ENCODE measurements around the gene TPPP3. TPM values are rescaled to one million over a fixed set of nuclear protein-coding genes. Genes with fewer than 3 reads are reported as not detected.

The TPPP3 gene
- total RNA-seq, 4 donors from 2014 or later, result 29.6 to 197 (median 89.7) TPM

GRCh38 chr16:67392301-67393059 lies 818 bp downstream of the TPPP3 start:
- intact Hi-C loops (cut with DNase I; ENCODE audit: low total_unique reads), result no loop called here
- no peak overlapping the region for H3K4me3 ChIP-seq (ENCODE audit: low read depth, poor library complexity, severe bottlenecking)
- TF ChIP-seq, protein P1, sequence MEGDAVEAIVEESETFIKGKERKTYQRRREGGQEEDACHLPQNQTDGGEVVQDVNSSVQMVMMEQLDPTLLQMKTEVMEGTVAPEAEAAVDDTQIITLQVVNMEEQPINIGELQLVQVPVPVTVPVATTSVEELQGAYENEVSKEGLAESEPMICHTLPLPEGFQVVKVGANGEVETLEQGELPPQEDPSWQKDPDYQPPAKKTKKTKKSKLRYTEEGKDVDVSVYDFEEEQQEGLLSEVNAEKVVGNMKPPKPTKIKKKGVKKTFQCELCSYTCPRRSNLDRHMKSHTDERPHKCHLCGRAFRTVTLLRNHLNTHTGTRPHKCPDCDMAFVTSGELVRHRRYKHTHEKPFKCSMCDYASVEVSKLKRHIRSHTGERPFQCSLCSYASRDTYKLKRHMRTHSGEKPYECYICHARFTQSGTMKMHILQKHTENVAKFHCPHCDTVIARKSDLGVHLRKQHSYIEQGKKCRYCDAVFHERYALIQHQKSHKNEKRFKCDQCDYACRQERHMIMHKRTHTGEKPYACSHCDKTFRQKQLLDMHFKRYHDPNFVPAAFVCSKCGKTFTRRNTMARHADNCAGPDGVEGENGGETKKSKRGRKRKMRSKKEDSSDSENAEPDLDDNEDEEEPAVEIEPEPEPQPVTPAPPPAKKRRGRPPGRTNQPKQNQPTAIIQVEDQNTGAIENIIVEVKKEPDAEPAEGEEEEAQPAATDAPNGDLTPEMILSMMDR (IDR thresholded peaks at IDR 0.05), result no peak
- no peak for TF ChIP-seq POLR2A (IDR thresholded peaks at IDR 0.05)
- peak in 1 of 2 donors; percentile 85 for DNase-seq (ENCODE audit: low spot score in 2 of 2)
- 39 to 43% methylated on average over 17 to 18 of the region's 18 CpGs for WGBS, 2 donors

DNA sequence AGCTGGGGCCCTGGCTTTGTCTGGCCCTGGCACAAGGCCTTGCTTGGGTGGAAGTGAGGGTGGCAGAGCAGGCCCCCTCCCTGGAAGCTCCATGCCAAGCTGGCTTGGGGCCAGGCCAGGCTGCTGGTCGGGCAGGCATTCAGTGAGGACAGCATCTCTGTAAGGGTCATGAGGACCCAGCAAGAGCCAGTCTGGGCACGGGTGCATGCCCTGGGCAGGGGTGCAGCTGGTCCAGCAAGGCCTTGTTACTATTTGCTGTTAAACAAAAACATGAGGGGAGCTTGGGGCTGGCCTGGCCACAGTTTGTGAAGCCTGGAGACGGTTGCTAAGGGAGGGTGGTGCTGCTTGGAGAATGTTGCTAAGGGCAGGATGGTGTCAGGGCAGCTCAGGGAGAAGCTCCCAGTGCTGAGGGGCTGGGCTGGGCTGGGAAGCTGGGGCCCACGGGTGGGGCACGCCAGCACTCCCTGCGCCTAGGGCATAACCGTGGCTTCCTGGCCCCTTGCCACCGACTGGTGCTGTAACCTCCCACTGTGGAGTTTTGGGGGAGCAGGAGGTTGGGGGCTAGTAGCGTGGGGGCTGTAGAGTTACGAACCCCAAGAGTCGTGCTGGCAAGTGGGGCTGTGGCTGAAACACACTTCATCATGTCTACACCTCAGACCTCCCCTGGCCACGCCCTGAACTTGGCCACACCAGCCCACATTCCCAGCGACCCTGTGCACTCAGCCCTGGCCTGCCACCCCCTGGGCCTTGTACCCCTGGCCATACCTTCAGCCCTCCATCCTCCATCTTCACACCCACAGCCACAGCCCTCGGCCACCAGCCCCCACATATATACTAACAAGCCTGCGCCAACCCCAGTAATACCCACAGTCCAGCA lies 1.6 kb downstream of the TPPP3 start:
- TF ChIP-seq, protein P1 (IDR thresholded peaks at IDR 0.05), result no peak
- no peak for TF ChIP-seq POLR2A (IDR thresholded peaks at IDR 0.05)
- DNase-seq (ENCODE audit: low spot score in 2 of 2), result peak in 1 of 2 donors; percentile 89
- no peak overlapping the region for H3K4me3 ChIP-seq (ENCODE audit: low read depth, poor library complexity, severe bottlenecking)
- intact Hi-C loops (cut with DNase I; ENCODE audit: low total_unique reads), result no loop called here
- WGBS, 2 donors, result 24 to 33% methylated on average over 15 of the region's 15 CpGs

DNA sequence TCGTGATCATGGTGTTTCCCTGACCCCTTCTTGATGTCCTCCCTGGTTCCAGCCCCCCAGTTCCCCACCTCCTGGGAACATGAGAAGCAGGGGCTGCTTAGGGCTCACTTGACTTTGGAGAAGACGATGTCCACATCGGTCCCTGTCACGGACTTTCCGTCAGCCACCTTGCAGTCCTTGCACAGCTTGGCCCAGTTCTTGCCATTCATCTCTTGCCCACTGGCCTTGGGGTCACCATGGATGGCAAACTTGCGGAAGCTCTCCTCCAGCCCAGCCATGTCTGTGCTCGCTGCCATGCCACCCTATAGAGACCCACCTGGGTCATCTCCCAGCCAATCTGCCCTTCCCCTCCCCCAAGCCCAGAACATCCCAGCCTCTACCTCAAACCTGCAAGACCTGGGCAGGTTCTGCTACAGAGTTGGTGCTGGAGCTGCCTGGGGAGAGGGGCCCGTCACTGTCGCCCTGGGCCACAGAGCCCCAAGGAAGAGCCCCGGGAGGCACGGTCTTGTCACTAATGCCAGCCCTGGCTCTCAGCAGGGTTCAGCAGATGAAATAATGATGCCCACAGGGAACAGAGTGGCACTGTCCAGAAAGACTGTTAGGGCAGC lies 2.4 kb downstream of the TPPP3 start:
- no peak for DNase-seq (ENCODE audit: low spot score in 2 of 2)
- TF ChIP-seq POLR2A (IDR thresholded peaks at IDR 0.05), result no peak
- TF ChIP-seq, protein P1 (IDR thresholded peaks at IDR 0.05), result no peak
- 75 to 95% methylated on average over 7 to 11 of the region's 11 CpGs for WGBS, 2 donors
- no peak overlapping the region for H3K4me3 ChIP-seq (ENCODE audit: low read depth, poor library complexity, severe bottlenecking)
- intact Hi-C loops (cut with DNase I; ENCODE audit: low total_unique reads), result no loop called here

- no peak overlapping the region for H3K4me3 ChIP-seq (ENCODE audit: low read depth, poor library complexity, severe bottlenecking)
- DNase-seq (ENCODE audit: low spot score in 2 of 2), result peak; percentile 39 to 77
- no peak for TF ChIP-seq POLR2A (IDR thresholded peaks at IDR 0.05)
- TF ChIP-seq, protein P1 (IDR thresholded peaks at IDR 0.05), result no peak
- 72 to 84% methylated on average over 27 of the region's 27 CpGs for WGBS, 2 donors
- intact Hi-C loops (cut with DNase I; ENCODE audit: low total_unique reads), result no loop called here
Measured at GRCh38 chr16:67389911-67390815, 3.1 kb downstream of the TPPP3 start.

DNA sequence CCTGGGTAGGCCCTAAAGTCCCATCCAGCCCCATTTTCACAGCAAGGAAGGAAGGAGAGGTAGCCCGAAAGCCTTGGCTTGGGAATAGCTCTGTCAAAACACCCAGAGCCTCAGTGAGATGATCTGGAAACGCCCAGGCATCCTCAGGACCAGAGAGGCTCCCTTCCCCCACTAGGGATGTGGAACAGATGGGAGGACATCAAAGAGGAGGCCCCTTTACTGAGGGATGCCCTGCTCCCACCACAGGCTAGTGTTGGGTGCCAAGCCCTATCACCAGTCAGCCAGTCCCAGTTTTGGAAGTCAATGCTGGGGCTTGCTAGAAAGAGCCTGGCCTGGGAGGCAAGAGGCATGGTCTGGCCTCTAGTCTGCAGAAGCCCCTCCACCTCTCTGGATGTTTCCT lies 4.7 kb downstream of the TPPP3 start:
- intact Hi-C loops (cut with DNase I; ENCODE audit: low total_unique reads), result no loop called here

More for the DNA sequence above, 4.7 kb downstream of the TPPP3 start:
- DNase-seq (ENCODE audit: low spot score in 2 of 2), result peak in 1 of 2 donors; percentile 79
- no peak overlapping the region for H3K4me3 ChIP-seq (ENCODE audit: low read depth, poor library complexity, severe bottlenecking)
- TF ChIP-seq, protein P1 (IDR thresholded peaks at IDR 0.05), result no peak
- no peak for TF ChIP-seq POLR2A (IDR thresholded peaks at IDR 0.05)
- WGBS, 2 donors, result 82% methylated on average over 2 of the region's 2 CpGs

Data from lower leg skin (tissue), 4 donors.